Measurements from ENCODE around the gene PLCE1. TPM values are rescaled to one million over a fixed set of nuclear protein-coding genes. Genes with fewer than 3 reads are reported as not detected.

The PLCE1 gene
- total and polyA plus RNA-seq, 2 of the 13 experiments (the other 11 are each of a cell fraction or from before 2014, with no cell fraction given): 0.04 TPM; not detected in 1

- Histone ChIP-seq H3K79me2 (ENCODE audit: insufficient read depth, low read length) (no peaks in the 10 kb centered on the region), H3K4me3 (replicated peaks in 1 of 3; ENCODE audit: insufficient read depth in 1 of 3, low read depth in 2 of 3, low read length in 3 of 3) (no peak overlapping the region), H3K4me2 (ENCODE audit: low read depth, low read length) (no peak overlapping the region), H2AFZ (ENCODE audit: low read length) (no peak overlapping the region), H3K9me3 (ENCODE audit: low read length) (peaks cover 38% of the 10 kb centered on the region), H4K20me1 (ENCODE audit: insufficient read depth, low read length) (no peaks in the 10 kb centered on the region), H3K9ac (ENCODE audit: insufficient read depth, low read depth, low read length) (no peak overlapping the region), H3K4me1 (ENCODE audit: insufficient read depth, low read length) (no peaks in the 10 kb centered on the region), H3K27ac (ENCODE audit: extremely low read length, insufficient read depth, low read length) (no peak overlapping the region), H3K36me3 (replicated peaks in 1 of 2; ENCODE audit: control insufficient read depth in 1 of 2, insufficient read depth in 2 of 2, low read length in 2 of 2) (no peaks in the 10 kb centered on the region), H3K27me3 (ENCODE audit: control insufficient read depth in 1 of 2, insufficient read depth in 2 of 2, low read length in 2 of 2) (no peaks in the 10 kb centered on the region)
- ChIA-PET CTCF (ENCODE audit: low intra/inter-chr PET ratio, low total read pairs) (no interaction called here), POLR2A (no interaction called here)
- DNase-seq (ENCODE audit: low spot score) (no peak), FAIRE-seq (no peak), ATAC-seq (no peak)
- in situ Hi-C loops (cut with HindIII; ENCODE audit: extremely low pct_ligation_motif_present, low pct_unique_long_range_greater_than_20kb): no loop called here
- TF ChIP-seq CENPT (CRISPR knock-in tag; IDR thresholded peaks at IDR 0.05; ENCODE audit: low read depth) (no peak), ARNT2 (CRISPR knock-in tag; IDR thresholded peaks at IDR 0.05; ENCODE audit: low read depth) (no peak), ZNF382 (CRISPR knock-in tag; IDR thresholded peaks at IDR 0.05; ENCODE audit: borderline replicate concordance) (no peak), HOXA5 (CRISPR knock-in tag; IDR thresholded peaks at IDR 0.05) (no peak), SALL1 (CRISPR knock-in tag; IDR thresholded peaks at IDR 0.05) (no peak), HNRNPL (IDR thresholded peaks at IDR 0.05; ENCODE audit: low read depth, low read length) (no peak), HES4 (CRISPR knock-in tag; IDR thresholded peaks at IDR 0.05; ENCODE audit: borderline replicate concordance) (no peak), ZNF781 (CRISPR knock-in tag; IDR thresholded peaks at IDR 0.05; ENCODE audit: borderline replicate concordance, not compliant biosample characterization) (no peak), CCAR2 (optimal IDR thresholded peaks at IDR 0.05; ENCODE audit: low read depth, low read length) (no peak), ZBTB10 (CRISPR knock-in tag; IDR thresholded peaks at IDR 0.05; ENCODE audit: borderline replicate concordance) (no peak), BATF2 (CRISPR knock-in tag; IDR thresholded peaks at IDR 0.05) (no peak), EZH2 (conservative IDR thresholded peaks at IDR 0.05; ENCODE audit: low read depth, low read length) (no peak)
- intact Hi-C loops (cut with micrococcal nuclease; ENCODE audit: unreplicated experiment): no loop called here
- BruUV-seq (replicated peaks): no TSS peak
These were observed 30.7 kb downstream of the PLCE1 start for GRCh38 chr10:94024407-94024806.
